ENCODE results near the gene SMU1. TPM values are rescaled to one million over a fixed set of nuclear protein-coding genes. Genes with fewer than 3 reads are reported as not detected.

SMU1 gene
- 20.5 TPM for total RNA-seq
- long read RNA-seq, full-length matches to known transcripts = 57 of 66 reads
- long read RNA-seq, partial matches to known transcripts = 8 of 66 reads
- long read RNA-seq, other reads (novel, unspliced or antisense) = 1 of 66 reads

GRCh38 chr9:33076046-33077004 is at the start of gene SMU1:
Gene SMU1 (minus strand): TSS chr9:33076674. CDS start chr9:33076608, 66 bp downstream.
- Histone ChIP-seq H3K9me3 (no peaks in the 10 kb centered on the region), H3K4me1 (peaks cover 23% of the 10 kb centered on the region), H3K27ac (peak within 1 kb of the TSS; percentile 97), H3K4me3 (peak within 1 kb of the TSS; percentile 88), H3K27me3 (ENCODE audit: low read depth) (no peaks in the 10 kb centered on the region), H3K36me3 (peaks cover 34% of the 10 kb centered on the region)
- peak; percentile 99 for ATAC-seq
- intact Hi-C loops (cut with DNase I) = no loop called here
- peak; percentile 99 for DNase-seq
- TF ChIP-seq, protein P1, sequence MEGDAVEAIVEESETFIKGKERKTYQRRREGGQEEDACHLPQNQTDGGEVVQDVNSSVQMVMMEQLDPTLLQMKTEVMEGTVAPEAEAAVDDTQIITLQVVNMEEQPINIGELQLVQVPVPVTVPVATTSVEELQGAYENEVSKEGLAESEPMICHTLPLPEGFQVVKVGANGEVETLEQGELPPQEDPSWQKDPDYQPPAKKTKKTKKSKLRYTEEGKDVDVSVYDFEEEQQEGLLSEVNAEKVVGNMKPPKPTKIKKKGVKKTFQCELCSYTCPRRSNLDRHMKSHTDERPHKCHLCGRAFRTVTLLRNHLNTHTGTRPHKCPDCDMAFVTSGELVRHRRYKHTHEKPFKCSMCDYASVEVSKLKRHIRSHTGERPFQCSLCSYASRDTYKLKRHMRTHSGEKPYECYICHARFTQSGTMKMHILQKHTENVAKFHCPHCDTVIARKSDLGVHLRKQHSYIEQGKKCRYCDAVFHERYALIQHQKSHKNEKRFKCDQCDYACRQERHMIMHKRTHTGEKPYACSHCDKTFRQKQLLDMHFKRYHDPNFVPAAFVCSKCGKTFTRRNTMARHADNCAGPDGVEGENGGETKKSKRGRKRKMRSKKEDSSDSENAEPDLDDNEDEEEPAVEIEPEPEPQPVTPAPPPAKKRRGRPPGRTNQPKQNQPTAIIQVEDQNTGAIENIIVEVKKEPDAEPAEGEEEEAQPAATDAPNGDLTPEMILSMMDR (IDR thresholded peaks at IDR 0.05) = no peak

DNA sequence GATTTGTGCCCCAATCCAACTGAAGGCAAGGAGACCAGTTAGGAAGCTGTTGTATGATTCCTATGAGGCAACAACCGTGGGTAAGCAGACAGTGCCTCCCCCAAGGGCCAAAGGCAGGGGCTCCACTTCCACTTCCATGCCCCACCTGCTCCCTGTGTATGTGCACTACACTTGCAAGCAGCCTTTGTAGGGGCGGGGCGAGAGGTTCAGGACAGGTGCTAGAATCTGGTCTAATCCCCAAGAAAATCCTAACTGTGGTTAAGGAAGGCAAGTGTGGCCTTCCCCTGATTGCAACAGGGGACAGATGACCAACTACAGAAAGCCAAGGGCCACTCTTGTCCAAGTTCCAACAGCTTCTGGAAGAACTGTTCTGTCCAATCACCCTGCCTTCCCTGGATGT is 49.0 kb upstream of the SMU1 start:
- Histone ChIP-seq H3K4me3 (no peak overlapping the region), H3K4me1 (peaks cover 32% of the 10 kb centered on the region), H3K27ac (no peak overlapping the region), H3K36me3 (peaks cover 69% of the 10 kb centered on the region), H3K27me3 (ENCODE audit: low read depth) (no peaks in the 10 kb centered on the region), H3K9me3 (no peaks in the 10 kb centered on the region)
- ATAC-seq (no peak), DNase-seq (no peak)
- intact Hi-C loops (cut with DNase I) = no loop called here
- TF ChIP-seq, protein P1 (IDR thresholded peaks at IDR 0.05) = no peak

DNA sequence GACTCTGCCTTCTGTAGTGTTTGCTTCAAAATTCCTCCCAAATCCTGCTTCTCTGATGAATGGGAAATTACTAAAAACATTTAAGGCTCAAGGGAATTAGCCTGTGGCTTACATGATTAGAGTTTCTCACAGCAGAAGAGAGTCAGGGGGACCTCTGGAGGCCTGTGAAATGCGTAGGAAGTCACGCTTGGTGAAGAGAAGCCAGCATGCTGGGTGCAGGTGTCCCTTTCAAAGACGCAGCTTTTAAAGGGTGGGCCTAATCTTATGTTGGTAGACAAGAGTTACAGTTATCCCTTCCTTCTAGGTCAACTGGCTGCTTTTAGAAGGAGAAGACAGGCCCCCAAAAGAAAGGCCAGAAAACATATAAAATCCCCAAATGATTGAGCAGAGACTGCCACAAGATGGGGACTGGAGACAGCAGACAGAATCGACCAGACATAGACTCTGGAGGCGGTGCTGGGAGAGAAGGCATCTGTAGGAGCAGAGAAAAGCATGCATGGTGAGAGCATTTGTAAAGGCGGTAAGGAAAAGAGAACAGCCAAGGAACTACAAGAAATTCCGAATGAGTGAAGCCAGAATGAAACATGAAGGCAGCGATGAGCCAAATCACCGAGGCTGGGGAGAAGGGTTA is 48.4 kb upstream of the SMU1 start:
- TF ChIP-seq, protein P1 (IDR thresholded peaks at IDR 0.05) = no peak
- Histone ChIP-seq H3K9me3 (no peaks in the 10 kb centered on the region), H3K27ac (no peak overlapping the region), H3K4me1 (peaks cover 26% of the 10 kb centered on the region), H3K27me3 (ENCODE audit: low read depth) (no peaks in the 10 kb centered on the region), H3K36me3 (peaks cover 69% of the 10 kb centered on the region), H3K4me3 (no peak overlapping the region)
- intact Hi-C loops (cut with DNase I) = no loop called here
- no peak for DNase-seq
- ATAC-seq = no peak

GRCh38 chr9:33124046-33124445 is 47.6 kb upstream of the SMU1 start:
- Histone ChIP-seq H3K4me1 (peaks cover 18% of the 10 kb centered on the region), H3K27ac (no peak overlapping the region), H3K4me3 (no peak overlapping the region), H3K36me3 (peaks cover 69% of the 10 kb centered on the region), H3K9me3 (no peaks in the 10 kb centered on the region), H3K27me3 (ENCODE audit: low read depth) (no peaks in the 10 kb centered on the region)
- intact Hi-C loops (cut with DNase I) = no loop called here
- no peak for DNase-seq
- TF ChIP-seq, protein P1 (IDR thresholded peaks at IDR 0.05) = no peak
- no peak for ATAC-seq

GRCh38 chr9:33123407-33124031 is 47.0 kb upstream of the SMU1 start:
- ATAC-seq = peak in 1 of 2 donors; percentile 30
- H3K4me3 ChIP-seq = no peak overlapping the region
- no peak for DNase-seq

More at GRCh38 chr9:33123407-33124031, 47.0 kb upstream of the SMU1 start:
- Histone ChIP-seq H3K27me3 (ENCODE audit: low read depth) (no peaks in the 10 kb centered on the region), H3K27ac (no peak overlapping the region), H3K9me3 (no peaks in the 10 kb centered on the region), H3K4me1 (peaks cover 14% of the 10 kb centered on the region), H3K36me3 (peaks cover 69% of the 10 kb centered on the region)
- intact Hi-C loops (cut with DNase I) = no loop called here
- TF ChIP-seq, protein P1 (IDR thresholded peaks at IDR 0.05) = no peak
